Skeletal muscle tissue (tissue), 4 donors: ENCODE measurements around the gene TFPI2. TPM values are rescaled to one million over a fixed set of nuclear protein-coding genes. Genes with fewer than 3 reads are reported as not detected.
A peak's percentile ranks its signal among the peaks of the same experiment; 100 is the strongest.
"Not testable (repeated sequence)": the region's sequence is repeated elsewhere in the genome, so short reads cannot be mapped to it uniquely, and the experiment has no call there.

Experiments
- H3K27ac ChIP-seq: one replicate; pipeline ENCODE4 v1.7.0; 2013; ENCODE audit warnings: mild to moderate bottlenecking, low read depth, low read length, inconsistent platforms
- H3K27me3 ChIP-seq, 3 donors: one replicate each; pipeline ENCODE4 v1.7.0; 2013; ENCODE audit warnings: low read length in 3 of 3; ENCODE audit not compliant: control insufficient read depth in 3 of 3, insufficient read depth in 3 of 3
- H3K36me3 ChIP-seq, 3 donors: one replicate each; pipeline ENCODE4 v1.7.0; 2013; ENCODE audit warnings: low read length in 3 of 3; ENCODE audit not compliant: control insufficient read depth in 3 of 3, insufficient read depth in 3 of 3
- H3K4me1 ChIP-seq, 3 donors: one replicate each; pipeline ENCODE4 v1.7.0; 2013; ENCODE audit warnings: low read length in 3 of 3, mild to moderate bottlenecking in 3 of 3; ENCODE audit not compliant: control insufficient read depth in 3 of 3, insufficient read depth in 3 of 3
- H3K4me3 ChIP-seq, 3 donors: one replicate each; pipeline ENCODE4 v1.7.0; 2013; ENCODE audit warnings: low read length in 3 of 3
- H3K9ac ChIP-seq, 3 donors: one replicate each; pipeline ENCODE4 v1.7.0; 2013; ENCODE audit warnings: low read length in 3 of 3, mild to moderate bottlenecking in 3 of 3, moderate library complexity in 2 of 3, low read depth in 1 of 3
- H3K9me3 ChIP-seq, 3 donors: one replicate each; pipeline ENCODE4 v1.7.0; 2013; ENCODE audit warnings: low read length in 3 of 3; ENCODE audit not compliant: control insufficient read depth in 3 of 3
- total RNA-seq: library from RNA; depleted of rRNA; stranded (reverse); fragments of >200 nt; gene quantifications from one replicate; pipeline ENCODE4 v1.2.3, GENCODE V29; 2014
- donor health status: Osteomylitis.

The TFPI2 gene
- total RNA-seq, 1 donor from 2014 or later: 1.0 TPM

DNA sequence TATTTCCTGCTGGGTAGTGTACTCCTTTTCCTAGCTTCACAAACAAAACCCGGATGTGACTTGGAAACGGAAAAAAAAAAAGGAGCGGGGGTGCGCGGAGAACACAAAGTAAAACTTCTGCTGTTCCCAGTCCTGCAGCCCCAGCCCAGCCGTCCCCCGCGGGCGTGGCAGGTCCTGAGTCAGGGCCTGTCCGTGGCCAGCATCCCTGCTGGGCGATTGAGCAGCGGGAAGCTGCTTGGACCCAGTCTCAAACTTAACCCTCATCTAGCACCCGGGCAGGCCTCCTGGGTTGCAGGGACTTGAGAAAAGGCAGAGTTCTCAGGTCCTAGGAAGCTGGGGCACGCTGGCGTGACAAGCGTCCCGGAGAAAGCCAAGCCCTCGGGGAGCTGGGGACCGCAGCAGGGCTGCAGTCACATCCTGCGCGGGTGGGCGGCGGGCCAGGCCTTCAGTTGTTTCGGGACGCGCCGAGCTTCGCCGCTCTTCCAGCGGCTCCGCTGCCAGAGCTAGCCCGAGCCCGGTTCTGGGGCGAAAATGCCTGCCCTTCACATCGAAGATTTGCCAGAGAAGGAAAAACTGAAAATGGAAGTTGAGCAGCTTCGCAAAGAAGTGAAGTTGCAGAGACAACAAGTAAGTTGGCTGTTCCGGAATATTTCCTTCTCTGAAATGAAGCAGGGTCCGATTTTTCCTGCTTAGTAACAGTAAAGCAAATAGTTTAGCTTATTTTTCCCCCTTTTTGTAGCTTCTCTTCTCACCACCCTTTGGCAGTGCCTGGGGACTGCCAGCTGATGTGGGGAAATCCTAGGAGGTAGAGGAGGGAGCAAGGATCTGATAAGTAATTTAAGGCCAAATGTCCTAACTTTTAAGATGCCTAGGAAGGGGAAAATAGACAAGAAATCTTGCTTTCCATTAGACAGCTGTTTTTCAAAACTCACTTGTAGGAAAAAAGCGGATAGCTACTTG lies 31.3 kb upstream of the TFPI2 start, which contains the start of gene GNG11:
GNG11 (plus strand) TSS at position 129 of the 960 bp plus-strand sequence; CDS start at position 532, 403 bp downstream.
- H3K27me3 ChIP-seq: peaks cover 3 to 7% (median 4%) of the 10 kb centered on the region in 3 donors
- H3K9ac ChIP-seq: peak within 1 kb of the TSS; percentile 70 to 88 (median 82)
- H3K36me3 ChIP-seq: peaks cover 0 to 2% (median 0%) of the 10 kb centered on the region in 3 donors
- H3K9me3 ChIP-seq: no peaks in the 10 kb centered on the region
- H3K27ac ChIP-seq: peak within 1 kb of the TSS; percentile 84
- H3K4me1 ChIP-seq: peaks cover 0 to 9% (median 2%) of the 10 kb centered on the region in 3 donors
- peak within 1 kb of the TSS; percentile 74 to 93 (median 76) for H3K4me3 ChIP-seq

DNA sequence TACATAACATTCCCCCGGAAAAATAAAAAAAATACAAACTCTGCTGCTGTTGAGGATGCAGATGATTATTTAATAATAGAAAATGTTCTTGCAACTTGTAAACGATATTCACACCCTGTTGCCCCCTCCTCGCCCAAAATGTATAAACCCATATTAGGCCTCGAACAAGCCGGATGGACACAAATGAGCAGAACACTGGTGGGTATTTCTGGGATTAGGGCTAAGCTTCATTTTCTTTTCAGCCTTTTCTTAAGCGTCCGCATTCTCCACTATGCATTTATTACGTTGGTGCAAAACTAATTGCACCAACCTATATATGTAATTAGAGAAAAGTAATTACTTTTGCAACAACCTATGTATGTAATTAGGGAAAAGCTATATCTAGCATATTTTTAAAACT lies 30.6 kb upstream of the TFPI2 start:
- Histone ChIP-seq H3K27ac (peak overlapping the region; percentile 84), H3K4me1 (peaks cover 0 to 8% (median 0%) of the 10 kb centered on the region in 3 donors), H3K9me3 (no peaks in the 10 kb centered on the region), H3K4me3 (peak overlapping the region in 2 of 3 donors; percentile 45 to 93), H3K27me3 (peaks cover 3 to 7% (median 4%) of the 10 kb centered on the region in 3 donors), H3K9ac (peak overlapping the region in 1 of 3 donors; percentile 82), H3K36me3 (no peaks in the 10 kb centered on the region)

DNA sequence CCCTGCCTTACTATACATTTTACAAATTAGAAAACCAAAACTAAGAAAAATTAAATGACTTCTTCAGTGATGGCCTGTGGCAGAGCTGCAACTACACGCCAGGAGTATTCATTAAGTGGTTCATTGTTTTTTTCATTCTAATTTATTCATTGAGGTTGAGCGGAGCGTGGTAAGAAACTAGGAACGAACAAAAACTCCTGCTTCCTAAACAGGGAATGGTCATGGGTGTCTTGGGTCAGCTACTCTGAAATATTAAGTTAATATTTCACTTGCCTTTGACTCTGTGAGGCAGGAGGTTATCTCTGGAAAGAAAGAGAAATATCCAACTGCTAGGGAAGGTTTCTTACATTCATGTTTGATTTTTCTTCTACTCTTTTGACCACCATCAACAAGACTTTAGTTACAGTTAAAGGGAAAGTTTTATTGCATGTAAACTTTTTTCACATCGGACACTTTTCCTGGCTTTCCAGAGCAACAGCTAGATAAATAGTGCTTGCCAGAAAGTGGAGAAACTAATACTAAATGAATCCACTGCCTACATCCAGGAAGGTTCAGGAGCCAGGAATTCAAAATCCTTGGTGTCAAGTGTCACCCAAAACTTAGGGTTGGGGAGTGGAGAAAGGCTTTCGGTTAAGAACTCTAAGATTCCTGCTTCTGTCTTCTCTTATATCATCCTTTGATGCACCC lies 30.1 kb upstream of the TFPI2 start:
- no peaks in the 10 kb centered on the region for H3K9me3 ChIP-seq
- H3K9ac ChIP-seq: peak overlapping the region in 1 of 3 donors; percentile 82
- peaks cover 3 to 7% (median 4%) of the 10 kb centered on the region in 3 donors for H3K27me3 ChIP-seq

DNA sequence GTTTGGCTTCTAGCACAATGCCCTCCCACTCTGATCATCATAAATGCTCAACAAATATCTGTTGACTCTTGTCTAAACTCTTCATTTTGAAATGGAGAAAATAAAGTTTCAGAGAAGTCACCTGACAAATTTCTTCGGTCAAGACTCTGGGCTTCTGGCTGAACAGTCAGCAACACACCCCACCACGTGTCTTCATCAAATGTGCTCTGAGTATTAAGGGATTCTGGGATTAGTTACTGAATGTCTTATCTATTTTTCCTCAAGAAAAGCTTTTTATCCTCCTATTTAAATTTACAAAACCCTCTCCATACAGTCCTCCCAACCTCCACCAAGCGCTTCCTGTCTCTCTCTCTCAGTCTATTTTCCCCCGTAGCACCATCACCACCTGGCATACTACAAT lies 25.8 kb upstream of the TFPI2 start:
- not testable (repeated sequence) for H3K36me3 ChIP-seq, H3K27me3 ChIP-seq, H3K27ac ChIP-seq, H3K4me1 ChIP-seq, H3K9me3 ChIP-seq, H3K4me3 ChIP-seq, H3K9ac ChIP-seq

More for the DNA sequence above, 30.1 kb upstream of the TFPI2 start:
- Histone ChIP-seq H3K4me3 (peak overlapping the region in 2 of 3 donors; percentile 45 to 93), H3K36me3 (no peaks in the 10 kb centered on the region), H3K4me1 (peaks cover 0 to 8% (median 0%) of the 10 kb centered on the region in 3 donors), H3K27ac (peak overlapping the region; percentile 84)

DNA sequence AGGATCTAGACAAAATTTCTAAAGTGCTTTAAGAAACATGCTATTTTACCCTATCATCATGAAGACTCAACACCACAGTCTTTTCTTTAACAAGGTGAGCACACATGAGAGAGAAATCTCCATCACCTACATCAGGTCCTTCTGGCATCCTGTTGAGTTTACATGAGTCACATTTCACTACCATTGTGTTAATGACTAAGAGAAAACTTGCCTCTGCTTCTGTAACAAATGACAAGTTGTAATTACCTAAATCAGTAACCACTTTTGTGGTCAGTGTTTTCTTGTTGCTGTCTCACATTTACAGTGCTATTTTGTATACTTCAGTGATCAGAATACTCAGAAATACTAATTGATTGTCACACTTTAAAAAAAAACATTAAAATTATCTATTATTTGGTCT lies 25.3 kb upstream of the TFPI2 start:
- not testable (repeated sequence) for H3K9me3 ChIP-seq, H3K4me1 ChIP-seq, H3K36me3 ChIP-seq, H3K27ac ChIP-seq, H3K9ac ChIP-seq, H3K4me3 ChIP-seq, H3K27me3 ChIP-seq

DNA sequence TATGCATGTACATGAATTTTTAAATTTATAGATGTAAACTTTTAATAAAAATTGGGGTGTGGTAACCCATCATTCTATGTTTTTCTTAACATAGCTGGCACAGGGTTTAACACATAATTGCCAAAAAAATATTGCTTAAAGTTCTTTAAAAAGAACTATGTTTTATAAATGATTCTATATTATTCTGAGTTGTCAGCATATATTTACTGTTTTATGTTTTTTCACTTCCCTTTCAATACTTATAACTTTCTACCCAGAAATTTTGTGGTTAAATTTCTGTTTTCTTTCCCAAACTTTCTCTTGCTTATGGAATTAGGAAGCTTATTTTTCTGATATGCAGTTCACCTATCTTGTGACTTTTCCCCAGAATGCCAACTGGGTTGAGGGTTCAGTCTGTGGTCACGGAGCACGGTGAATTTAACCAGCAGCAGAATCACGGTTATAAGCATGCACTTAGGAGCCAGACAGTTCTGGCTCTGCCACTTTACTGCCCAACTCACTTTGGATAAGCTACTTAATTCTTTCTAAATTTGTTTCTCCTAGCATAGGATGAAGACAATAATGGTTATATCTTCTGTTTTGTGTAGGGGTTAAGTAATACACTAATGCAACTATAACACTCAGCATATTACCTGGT lies 24.8 kb upstream of the TFPI2 start:
- not testable (repeated sequence) for H3K9me3 ChIP-seq, H3K27me3 ChIP-seq, H3K4me1 ChIP-seq, H3K4me3 ChIP-seq, H3K36me3 ChIP-seq, H3K9ac ChIP-seq, H3K27ac ChIP-seq

DNA sequence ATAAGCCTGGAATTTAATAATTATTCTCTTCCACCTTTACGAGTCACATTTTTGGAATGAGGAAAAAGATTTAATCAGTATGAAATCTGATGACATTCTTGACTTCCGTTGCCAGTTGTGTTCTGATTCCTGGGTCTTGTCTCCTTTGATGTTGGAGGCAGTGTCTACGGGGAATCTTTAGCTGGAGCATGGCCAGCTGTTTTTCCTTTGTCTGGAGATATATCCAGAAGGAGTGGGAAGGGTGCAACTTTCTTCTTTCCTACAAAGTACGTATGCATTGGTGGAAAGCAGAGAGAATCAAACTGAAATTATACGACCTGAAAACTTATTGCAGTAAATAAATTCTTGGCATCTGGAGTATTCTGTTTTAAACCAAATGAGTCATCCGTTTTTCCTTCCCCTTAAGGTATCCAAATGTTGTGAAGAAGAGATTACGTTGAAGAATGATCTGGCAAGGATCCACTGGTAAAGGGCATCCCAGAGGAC lies 24.1 kb upstream of the TFPI2 start:
- Histone ChIP-seq H3K4me3 (no peak overlapping the region), H3K9me3 (no peaks in the 10 kb centered on the region), H3K27me3 (no peaks in the 10 kb centered on the region), H3K4me1 (peaks cover 0 to 3% (median 0%) of the 10 kb centered on the region in 3 donors), H3K27ac (no peak overlapping the region), H3K9ac (no peak overlapping the region), H3K36me3 (no peaks in the 10 kb centered on the region)

DNA sequence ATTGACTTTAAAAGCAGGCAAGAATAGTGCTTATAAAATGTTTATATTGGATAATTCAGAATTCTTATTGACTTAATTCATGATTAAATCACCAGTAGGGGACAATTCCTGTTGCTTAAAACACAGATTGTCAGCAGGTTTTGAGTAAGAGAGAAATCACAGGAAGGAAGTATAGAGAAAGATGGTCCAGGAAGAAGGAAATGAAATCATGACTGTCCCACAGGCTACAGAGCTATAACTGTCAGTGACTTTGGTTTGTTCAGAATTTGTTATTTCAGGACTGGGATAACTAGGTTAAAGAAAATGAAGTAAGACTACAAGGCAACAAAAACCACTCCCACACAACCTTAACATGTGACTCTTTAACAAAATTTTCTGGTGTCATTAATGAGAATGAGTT lies 22.6 kb upstream of the TFPI2 start:
- no peak overlapping the region for H3K27ac ChIP-seq
- H3K27me3 ChIP-seq: no peaks in the 10 kb centered on the region
- H3K9me3 ChIP-seq: no peaks in the 10 kb centered on the region
- H3K9ac ChIP-seq: no peak overlapping the region
- H3K4me1 ChIP-seq: peaks cover 0 to 3% (median 0%) of the 10 kb centered on the region in 3 donors
- H3K4me3 ChIP-seq: no peak overlapping the region
- no peaks in the 10 kb centered on the region for H3K36me3 ChIP-seq

DNA sequence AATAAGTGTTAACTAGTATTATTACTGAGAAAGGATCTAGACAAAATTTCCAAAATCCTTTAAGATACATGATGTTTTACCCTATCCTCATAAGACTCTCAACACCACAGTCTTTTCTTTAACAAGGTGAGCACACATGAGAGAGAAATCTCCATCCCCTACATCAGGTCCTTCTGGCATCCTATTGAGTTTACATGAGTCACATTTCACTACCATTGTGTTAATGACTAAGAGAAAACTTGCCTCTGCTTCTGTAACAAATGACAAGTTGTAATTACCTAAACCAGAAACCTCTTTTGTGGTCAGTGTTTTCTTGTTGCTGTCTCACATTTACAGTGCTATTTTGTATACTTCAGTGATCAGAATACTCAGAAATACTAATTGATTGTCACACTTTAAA lies 21.1 kb upstream of the TFPI2 start:
- not testable (repeated sequence) for H3K27ac ChIP-seq

More for the DNA sequence above, 21.1 kb upstream of the TFPI2 start:
- H3K36me3 ChIP-seq, H3K9ac ChIP-seq, H3K9me3 ChIP-seq, H3K4me3 ChIP-seq, H3K27me3 ChIP-seq, H3K4me1 ChIP-seq: not testable (repeated sequence)
